Retinal pigment epithelial cell (primary cell): Measurements from ENCODE around the gene ZNF195.

ENCODE experiments used
- DNase-seq: peaks from one replicate; pipeline ENCODE4 v3.0.0-alpha.2; 2010; ENCODE audit warnings: low read depth
- H3K4me3 ChIP-seq: 2 replicates; pipeline ENCODE4 v1.5.1; 2011; ENCODE audit warnings: mild to moderate bottlenecking, low read length, control low read depth, moderate library complexity
- CTCF ChIP-seq: conservative IDR thresholded peaks from 2 replicates; pipeline ENCODE4 v1.5.1; 2011; ENCODE audit warnings: low read depth, low read length, control low read depth, inconsistent platforms

ZNF195 gene

GRCh38 chr11:3382613-3383285 is 3.8 kb upstream of the ZNF195 start:
- TF ChIP-seq CTCF = no peak
- H3K4me3 ChIP-seq = no peak overlapping the region
- no peak for DNase-seq

GRCh38 chr11:3381794-3382193 is 2.8 kb upstream of the ZNF195 start:
- no peak for DNase-seq

GRCh38 chr11:3380706-3381545 is 2.0 kb upstream of the ZNF195 start:
- no peak for DNase-seq
- no peak for TF ChIP-seq CTCF
- H3K4me3 ChIP-seq = no peak overlapping the region

More at GRCh38 chr11:3381794-3382193, 2.8 kb upstream of the ZNF195 start:
- no peak overlapping the region for H3K4me3 ChIP-seq
- TF ChIP-seq CTCF = no peak

- DNase-seq = no peak
- no peak overlapping the region for H3K4me3 ChIP-seq
- TF ChIP-seq CTCF = no peak
Measured at GRCh38 chr11:3375552-3375951, 3.4 kb downstream of the ZNF195 start.

- TF ChIP-seq CTCF = no peak
- no peak overlapping the region for H3K4me3 ChIP-seq
- DNase-seq = no peak
Measured at GRCh38 chr11:3370311-3370870, 8.6 kb downstream of the ZNF195 start.

GRCh38 chr11:3369366-3369765 is 9.6 kb downstream of the ZNF195 start:
- H3K4me3 ChIP-seq = no peak overlapping the region
- no peak for DNase-seq
- TF ChIP-seq CTCF = no peak
